Stimulated activated CD8-positive, alpha-beta memory T cell treated with anti-CD3 and anti-CD28 coated beads, Interleukin-7, amount 100 ng/mL, for 4 hours (primary cell): ENCODE measurements around the gene BAZ1A.
A peak's percentile ranks its signal among the peaks of the same experiment; 100 is the strongest.

Experiments
- DNase-seq, 2 donors: peaks; one replicate each; pipeline ENCODE4 v3.0.0-alpha.2; 2020; ENCODE audit warnings: low read depth in 2 of 2

Gene BAZ1A

DNA sequence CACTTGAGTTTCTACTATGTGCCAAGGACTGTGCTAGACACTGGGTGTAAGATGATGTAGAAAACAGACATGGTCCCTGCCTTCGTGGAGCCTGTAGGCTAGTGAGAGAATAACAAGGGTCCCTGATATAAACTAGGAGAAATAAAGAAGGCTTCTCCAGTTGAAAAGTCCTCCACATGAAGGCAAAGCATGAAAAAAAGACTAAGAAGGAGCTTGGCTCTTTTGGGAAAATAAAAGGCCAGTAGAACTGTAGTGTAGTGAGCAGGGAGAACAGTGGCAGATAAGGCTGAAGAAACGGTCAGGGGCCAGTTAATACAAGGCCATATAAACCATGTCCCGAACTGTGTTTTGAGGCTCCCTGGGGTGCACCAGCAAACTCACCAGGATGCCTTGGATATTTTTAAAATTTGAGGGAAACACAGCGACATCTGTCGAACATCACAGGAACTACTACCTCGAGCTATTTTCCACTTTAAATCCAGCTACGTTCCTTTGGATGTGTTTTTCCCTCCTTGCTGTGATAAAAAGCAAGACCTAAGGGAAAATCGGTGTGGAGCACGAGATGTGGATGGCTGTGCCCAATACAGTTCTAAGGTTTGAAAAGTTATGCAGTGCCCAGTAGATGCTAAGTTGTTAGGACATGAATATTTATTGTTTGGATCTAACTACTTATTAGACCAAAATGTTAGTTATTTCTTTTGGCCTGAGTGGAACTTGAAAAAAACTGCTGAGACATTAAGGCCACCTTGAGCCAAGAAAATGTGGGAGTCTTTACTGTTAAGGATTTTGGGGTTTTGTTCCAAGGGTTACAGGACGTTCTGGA is 152.2 kb downstream of the BAZ1A start:
- no peak for DNase-seq

DNA sequence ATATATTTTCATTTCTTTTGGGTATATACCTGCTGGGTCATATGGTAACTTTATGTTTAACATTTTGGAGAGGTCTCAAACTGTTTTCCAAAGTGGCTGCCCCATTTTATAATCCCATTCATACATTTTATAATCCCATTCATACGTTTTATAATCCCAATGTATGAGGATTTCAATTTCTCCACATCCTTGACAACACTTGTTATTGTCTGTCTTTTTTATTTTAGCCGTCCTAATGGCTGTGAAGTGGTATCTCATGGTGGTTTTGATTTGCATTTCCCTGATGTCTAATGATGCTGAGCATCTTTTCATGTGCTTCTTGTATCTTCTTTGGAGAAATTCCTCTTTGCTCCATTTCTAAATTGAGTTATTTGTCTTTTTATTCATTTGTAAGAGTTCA is 154.0 kb downstream of the BAZ1A start:
- no peak for DNase-seq

- DNase-seq, result no peak
Observed at GRCh38 chr14:34718750-34719304, 156.3 kb downstream of the BAZ1A start.

- no peak for DNase-seq
Observed at GRCh38 chr14:34715127-34715863, 159.9 kb downstream of the BAZ1A start.

DNA sequence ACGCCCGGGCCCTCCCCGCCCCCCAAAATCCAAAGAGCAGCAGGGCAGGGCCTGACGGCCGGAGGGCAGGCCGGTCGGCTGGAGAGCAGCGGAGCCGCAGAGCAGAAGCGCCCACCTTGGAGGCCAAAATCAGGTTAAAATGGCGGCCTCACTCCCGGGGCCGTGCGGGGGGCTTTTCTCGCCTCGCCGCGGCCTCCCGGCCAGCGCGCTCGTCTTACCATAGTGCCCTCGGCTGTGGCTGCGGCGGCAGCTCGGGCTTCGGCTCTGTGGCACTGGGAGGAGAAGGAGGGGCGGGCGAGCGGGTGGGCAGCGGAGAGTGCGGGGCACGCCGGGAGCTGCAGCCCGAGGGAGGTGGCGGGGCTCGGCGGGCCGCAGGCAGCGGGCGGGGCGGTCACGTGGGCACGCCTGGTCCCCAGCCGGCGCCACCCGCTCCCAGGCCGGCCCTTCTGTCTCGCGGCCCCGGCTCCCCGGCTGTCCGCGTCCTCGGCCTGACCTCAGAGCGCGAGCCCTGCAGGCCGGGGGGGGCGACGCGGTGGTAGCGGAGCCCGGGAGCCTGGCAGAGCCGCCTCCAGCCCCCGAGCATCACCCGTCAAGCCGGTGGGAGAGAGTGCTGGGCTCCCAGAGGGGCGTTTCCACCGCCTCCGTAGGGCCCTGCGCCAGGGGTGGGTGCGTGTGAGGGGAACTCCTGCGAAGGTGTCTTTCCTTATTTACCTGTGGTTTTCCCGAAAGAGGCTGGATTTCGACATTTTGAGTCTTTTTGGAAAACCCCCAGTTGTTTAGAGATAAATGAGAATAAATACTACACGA is 160.6 kb downstream of the BAZ1A start, which contains the start of gene CFL2:
Gene CFL2, minus strand, starts transcription at position 274 of the 807 bp plus-strand sequence. Its CDS starts 53 bp downstream, at position 221.
- DNase-seq, result peak; percentile 65 to 70

- DNase-seq, result peak; percentile 16 to 22
Observed at GRCh38 chr14:34713681-34714319, 161.4 kb downstream of the BAZ1A start.

GRCh38 chr14:34713122-34713680 is 162.0 kb downstream of the BAZ1A start:
- DNase-seq, result no peak

DNA sequence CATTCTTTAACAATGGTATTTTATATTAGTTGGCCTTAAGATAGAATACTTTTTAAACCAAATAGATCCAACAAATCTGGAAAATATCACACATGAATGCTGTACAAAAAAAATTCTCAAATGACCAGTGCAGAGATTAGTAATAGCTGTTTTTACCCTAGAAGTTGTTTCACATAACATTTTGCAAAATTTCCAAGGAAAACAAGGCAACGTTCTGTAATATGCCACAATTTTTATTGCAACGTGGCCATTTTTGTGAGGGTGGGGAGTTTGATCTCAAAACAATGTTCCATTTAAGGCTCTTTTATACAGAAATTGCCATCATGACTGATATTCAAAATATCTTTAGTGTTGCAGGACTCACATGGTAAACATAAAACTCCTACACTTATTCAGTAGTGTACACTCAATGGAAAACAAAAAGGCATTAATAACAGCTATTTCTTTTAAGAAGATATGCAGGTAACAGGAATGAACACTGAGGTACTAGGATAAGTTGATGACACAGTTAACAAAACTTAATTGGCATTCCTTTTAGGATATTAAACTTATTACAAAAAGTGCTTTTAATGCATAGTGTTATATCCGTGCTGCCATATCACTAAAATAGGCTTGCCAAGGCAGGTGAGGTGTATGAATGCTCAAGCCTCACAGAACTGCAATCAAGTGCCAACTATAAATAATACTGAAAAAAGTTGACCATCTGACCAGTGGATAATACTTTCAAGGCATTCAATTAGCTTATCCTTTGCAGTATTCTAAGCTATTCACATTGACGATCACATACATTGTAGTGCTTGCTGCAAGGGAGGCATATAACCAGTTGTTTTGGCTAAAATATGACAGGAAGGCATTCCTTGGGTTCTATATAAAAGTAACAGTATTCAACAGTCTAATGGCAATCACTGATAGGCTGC is 163.1 kb downstream of the BAZ1A start:
- DNase-seq, result no peak

- DNase-seq, result no peak
Observed at GRCh38 chr14:34711169-34711568, 164.0 kb downstream of the BAZ1A start.

DNA sequence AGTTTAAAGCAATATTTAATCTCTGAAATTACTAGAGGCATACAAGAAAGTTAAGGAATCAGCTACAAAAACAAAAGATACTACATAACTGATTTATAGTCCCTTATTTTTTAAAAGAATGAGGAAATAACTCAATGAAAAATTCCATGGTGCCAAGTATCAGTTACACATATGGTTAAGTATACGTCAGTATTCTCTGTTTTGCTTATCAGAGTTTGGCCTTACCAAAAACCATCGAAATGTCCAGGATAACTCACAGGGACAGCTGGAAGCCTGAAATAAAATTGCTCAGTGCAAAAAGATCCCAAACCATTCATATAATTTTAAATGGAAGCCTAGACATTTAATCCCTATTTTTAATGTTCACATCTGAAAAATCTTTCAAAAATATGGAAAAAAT is 164.4 kb downstream of the BAZ1A start:
- DNase-seq, result no peak

DNA sequence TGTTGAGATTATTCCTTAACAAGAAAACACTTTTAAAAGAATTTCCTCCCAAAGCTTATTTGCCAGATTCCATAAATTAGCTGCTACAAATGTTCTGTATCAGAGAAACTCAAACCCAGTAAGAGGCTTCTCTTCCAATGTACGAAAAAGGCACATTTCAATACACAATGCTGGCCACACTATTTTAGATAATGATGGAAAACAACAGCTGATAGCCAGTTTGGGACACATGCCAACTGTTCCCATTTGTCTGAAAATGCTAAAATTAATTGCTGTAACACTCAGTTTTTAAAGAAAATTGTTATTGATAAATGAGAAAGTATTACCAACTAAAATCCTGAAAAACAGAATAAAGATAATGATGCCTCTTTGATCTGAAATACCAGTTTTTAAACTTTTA is 165.2 kb downstream of the BAZ1A start:
- DNase-seq, result no peak

DNA sequence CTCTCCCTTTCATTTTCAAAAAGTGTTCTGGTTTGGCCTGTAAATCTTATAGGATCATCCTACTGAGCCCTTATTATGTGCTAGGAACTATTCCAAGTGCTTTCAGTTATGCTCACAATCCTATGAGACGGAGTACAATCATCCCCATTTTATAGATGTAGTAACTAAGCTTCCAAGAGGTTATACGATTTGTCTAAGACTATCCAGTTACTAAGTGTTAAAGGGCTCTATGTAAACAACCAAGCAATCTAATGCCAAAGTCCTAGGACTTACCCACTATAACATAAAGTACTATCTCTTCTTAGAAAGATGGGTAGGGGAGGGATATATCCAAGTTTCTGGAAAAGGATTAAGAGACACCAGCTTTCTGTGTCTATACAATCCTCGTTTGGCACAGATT is 167.4 kb downstream of the BAZ1A start:
- DNase-seq, result no peak
